ENCODE data around the gene PYGB. TPM values are rescaled to one million over a fixed set of nuclear protein-coding genes. Genes with fewer than 3 reads are reported as not detected.

The PYGB gene
- total RNA-seq, 2 donors from 2014 or later, result 231 to 261 TPM

DNA sequence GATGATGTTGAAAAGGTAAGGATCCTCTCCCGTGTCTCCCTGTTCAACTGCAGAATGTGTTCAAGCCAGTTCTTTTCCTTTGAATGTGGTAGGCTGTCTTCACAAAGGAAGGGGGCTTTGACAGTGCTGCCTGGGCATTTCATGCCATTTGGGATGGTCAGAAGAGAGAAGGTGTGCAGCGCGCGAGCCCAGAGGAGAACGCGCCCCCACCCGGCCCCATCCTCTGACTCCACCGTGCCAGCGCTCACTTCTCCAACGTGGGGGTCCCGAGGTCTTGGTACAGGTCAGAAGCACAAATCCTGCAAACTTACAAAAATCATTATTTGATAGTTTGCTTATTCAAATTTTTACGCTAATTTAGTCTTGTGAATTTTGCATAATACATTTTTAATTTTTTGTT, 38.0 kb upstream of the PYGB start:
- Histone ChIP-seq H3K36me3 (peaks cover 6 to 8% of the 10 kb centered on the region in 2 donors), H3K4me3 (no peak overlapping the region), H3K9me3 (no peaks in the 10 kb centered on the region), H3K27me3 (replicated peaks; ENCODE audit: insufficient read depth) (no peaks in the 10 kb centered on the region), H3K4me1 (replicated peaks) (peaks cover 15% of the 10 kb centered on the region), H3K27ac (no peak overlapping the region)
- intact Hi-C loops (cut with DNase I), result no loop called here
- no peak for TF ChIP-seq POLR2A (IDR thresholded peaks at IDR 0.05)
- no peak for TF ChIP-seq POLR2AphosphoS5 (IDR thresholded peaks at IDR 0.05)
- TF ChIP-seq, protein P1, sequence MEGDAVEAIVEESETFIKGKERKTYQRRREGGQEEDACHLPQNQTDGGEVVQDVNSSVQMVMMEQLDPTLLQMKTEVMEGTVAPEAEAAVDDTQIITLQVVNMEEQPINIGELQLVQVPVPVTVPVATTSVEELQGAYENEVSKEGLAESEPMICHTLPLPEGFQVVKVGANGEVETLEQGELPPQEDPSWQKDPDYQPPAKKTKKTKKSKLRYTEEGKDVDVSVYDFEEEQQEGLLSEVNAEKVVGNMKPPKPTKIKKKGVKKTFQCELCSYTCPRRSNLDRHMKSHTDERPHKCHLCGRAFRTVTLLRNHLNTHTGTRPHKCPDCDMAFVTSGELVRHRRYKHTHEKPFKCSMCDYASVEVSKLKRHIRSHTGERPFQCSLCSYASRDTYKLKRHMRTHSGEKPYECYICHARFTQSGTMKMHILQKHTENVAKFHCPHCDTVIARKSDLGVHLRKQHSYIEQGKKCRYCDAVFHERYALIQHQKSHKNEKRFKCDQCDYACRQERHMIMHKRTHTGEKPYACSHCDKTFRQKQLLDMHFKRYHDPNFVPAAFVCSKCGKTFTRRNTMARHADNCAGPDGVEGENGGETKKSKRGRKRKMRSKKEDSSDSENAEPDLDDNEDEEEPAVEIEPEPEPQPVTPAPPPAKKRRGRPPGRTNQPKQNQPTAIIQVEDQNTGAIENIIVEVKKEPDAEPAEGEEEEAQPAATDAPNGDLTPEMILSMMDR (IDR thresholded peaks at IDR 0.05), result no peak
- WGBS, result 95% methylated on average over 12 of the region's 12 CpGs
- no peak for DNase-seq (ENCODE audit: low spot score)

DNA sequence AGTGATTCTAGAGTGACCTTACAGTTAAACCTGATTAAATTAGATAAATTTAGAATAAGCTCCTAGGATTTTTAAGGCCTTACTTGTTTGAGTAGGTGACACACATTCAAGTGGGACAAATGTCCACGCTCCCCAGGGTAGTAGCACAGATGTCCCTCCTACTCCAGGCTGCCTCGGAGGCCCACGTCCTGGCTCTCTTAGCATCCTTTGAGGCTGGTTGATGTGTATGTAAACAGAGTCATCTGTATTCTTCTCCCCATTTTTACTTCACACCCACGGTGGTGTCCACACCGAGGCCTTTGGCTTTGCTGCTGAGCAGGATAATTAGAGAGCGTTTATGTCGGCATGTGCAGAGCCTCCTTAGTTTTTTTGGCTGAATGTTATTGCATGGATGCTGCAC, 36.6 kb upstream of the PYGB start:
- H3K4me1 ChIP-seq (replicated peaks), result peaks cover 8% of the 10 kb centered on the region
- no peak overlapping the region for H3K27ac ChIP-seq
- intact Hi-C loops (cut with DNase I), result no loop called here
- no peak overlapping the region for H3K4me3 ChIP-seq
- no peak for DNase-seq (ENCODE audit: low spot score)
- H3K27me3 ChIP-seq (replicated peaks; ENCODE audit: insufficient read depth), result no peaks in the 10 kb centered on the region
- no peaks in the 10 kb centered on the region for H3K9me3 ChIP-seq
- TF ChIP-seq POLR2AphosphoS5 (IDR thresholded peaks at IDR 0.05), result no peak
- TF ChIP-seq POLR2A (IDR thresholded peaks at IDR 0.05), result no peak
- TF ChIP-seq, protein P1 (IDR thresholded peaks at IDR 0.05), result no peak
- peaks cover 8 to 9% of the 10 kb centered on the region in 2 donors for H3K36me3 ChIP-seq
- 84% methylated on average over 7 of the region's 7 CpGs for WGBS

DNA sequence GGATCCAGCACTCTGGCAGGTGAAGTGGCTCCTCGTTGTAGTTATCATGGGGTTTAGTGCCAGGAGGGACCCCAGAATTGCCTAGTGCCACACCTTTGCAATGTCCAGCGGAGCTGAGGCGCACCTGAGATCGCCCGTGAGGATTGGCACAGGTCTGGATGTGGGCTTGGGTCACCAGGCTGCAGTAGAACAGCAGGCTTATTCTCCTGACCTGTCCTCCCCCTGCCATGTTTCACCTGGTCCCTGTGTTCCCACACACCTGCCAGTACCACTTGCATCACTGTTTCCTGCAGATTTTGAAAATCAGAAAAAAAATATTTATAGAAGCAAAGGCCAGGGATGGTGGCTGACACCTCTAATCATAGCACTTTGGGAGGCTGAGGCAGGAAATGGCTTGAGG, 35.6 kb upstream of the PYGB start:
- WGBS, result 90% methylated on average over 5 of the region's 5 CpGs
- peaks cover 8 to 13% of the 10 kb centered on the region in 2 donors for H3K36me3 ChIP-seq
- DNase-seq (ENCODE audit: low spot score), result no peak
- H3K4me3 ChIP-seq, result no peak overlapping the region
- H3K4me1 ChIP-seq (replicated peaks), result no peaks in the 10 kb centered on the region
- intact Hi-C loops (cut with DNase I), result no loop called here
- H3K9me3 ChIP-seq, result no peaks in the 10 kb centered on the region
- no peak overlapping the region for H3K27ac ChIP-seq
- TF ChIP-seq, protein P1 (IDR thresholded peaks at IDR 0.05), result no peak
- TF ChIP-seq POLR2A (IDR thresholded peaks at IDR 0.05), result no peak
- no peak for TF ChIP-seq POLR2AphosphoS5 (IDR thresholded peaks at IDR 0.05)
- H3K27me3 ChIP-seq (replicated peaks; ENCODE audit: insufficient read depth), result no peaks in the 10 kb centered on the region

DNA sequence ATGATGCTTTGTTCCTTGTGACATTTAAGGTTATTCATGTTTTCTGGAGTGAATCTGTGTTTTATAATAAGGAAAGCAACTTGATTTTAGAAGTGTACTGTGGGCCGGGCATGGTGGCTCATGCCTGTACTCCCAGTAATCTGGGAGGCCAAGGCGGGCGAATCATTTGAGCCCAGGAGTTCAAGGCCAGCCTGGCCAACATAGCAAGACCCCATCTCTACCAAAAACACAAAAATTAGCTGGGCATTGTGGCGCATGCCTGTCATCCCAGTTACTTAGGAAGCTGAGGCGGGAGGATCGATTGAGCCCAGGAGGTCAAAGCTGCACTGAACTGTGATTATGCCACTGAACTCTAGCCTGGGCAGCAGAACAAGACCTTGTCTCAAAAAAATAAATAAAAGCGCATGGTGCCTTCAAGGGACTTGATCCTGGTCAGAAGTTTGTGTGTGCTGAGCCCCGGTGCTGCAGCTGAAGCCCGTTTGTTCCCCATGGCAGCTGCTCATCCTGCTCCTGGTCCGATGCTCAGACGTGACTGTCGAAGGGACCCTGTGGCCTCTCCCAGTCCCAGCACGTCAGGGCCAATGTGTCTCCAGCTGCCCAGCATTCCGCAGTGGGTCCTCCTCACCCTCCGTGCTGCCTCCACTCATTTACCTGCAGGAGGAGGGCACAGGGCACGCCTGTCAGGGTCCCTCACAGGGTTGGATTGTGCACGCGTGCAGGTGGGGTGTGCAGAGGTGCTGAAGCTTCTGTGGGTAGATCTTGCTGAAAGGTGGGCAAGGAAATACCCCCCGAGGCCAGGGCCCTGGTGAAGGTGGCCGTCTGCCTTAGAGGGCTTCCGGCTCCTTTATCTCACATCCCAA, 34.1 kb upstream of the PYGB start:
- no peaks in the 10 kb centered on the region for H3K9me3 ChIP-seq
- 90% methylated on average over 21 of the region's 21 CpGs for WGBS
- H3K36me3 ChIP-seq, result peaks cover 13% of the 10 kb centered on the region in 2 donors
- intact Hi-C loops (cut with DNase I), result no loop called here
- no peaks in the 10 kb centered on the region for H3K4me1 ChIP-seq (replicated peaks)
- H3K27ac ChIP-seq, result no peak overlapping the region
- no peaks in the 10 kb centered on the region for H3K27me3 ChIP-seq (replicated peaks; ENCODE audit: insufficient read depth)
- no peak for TF ChIP-seq POLR2A (IDR thresholded peaks at IDR 0.05)
- H3K4me3 ChIP-seq, result no peak overlapping the region
- DNase-seq (ENCODE audit: low spot score), result no peak

DNA sequence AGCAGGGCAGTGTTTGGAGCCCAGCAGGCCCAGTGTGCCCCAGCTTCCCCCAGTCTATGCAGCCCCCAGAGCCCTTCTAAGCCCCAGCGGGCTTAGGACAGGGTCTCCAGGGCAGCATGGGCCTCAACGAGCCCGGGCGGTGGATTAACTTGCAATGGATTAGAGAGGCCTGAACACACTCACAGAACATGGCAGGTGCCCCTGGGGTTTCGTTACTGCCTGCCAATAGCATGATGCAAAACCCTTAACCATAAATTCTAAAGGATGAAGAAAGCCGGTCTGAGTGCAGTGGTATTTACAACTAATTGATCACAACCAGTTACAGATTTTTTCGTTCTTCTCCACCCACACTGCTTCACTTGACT, 33.5 kb upstream of the PYGB start:
- intact Hi-C loops (cut with DNase I), result no loop called here
- Histone ChIP-seq H3K27me3 (replicated peaks; ENCODE audit: insufficient read depth) (no peaks in the 10 kb centered on the region), H3K27ac (no peak overlapping the region), H3K4me1 (replicated peaks) (no peaks in the 10 kb centered on the region), H3K36me3 (peaks cover 13% of the 10 kb centered on the region in 2 donors), H3K4me3 (no peak overlapping the region), H3K9me3 (no peaks in the 10 kb centered on the region)
- WGBS, result 77% methylated on average over 7 of the region's 7 CpGs
- TF ChIP-seq, protein P1 (IDR thresholded peaks at IDR 0.05), result no peak
- TF ChIP-seq POLR2A (IDR thresholded peaks at IDR 0.05) (no peak), POLR2AphosphoS5 (IDR thresholded peaks at IDR 0.05) (no peak)
- no peak for DNase-seq (ENCODE audit: low spot score)

All from prostate gland (tissue), 2 donors.